Raji (cell line): ENCODE data around the gene NSUN6.

ENCODE experiments used
- POLR2A ChIP-seq: IDR thresholded peaks from 2 replicates; pipeline ENCODE4 v1.6.1; 2011; ENCODE audit warnings: low read depth, low read length, control low read depth; ENCODE audit not compliant: insufficient read depth

Gene NSUN6

DNA sequence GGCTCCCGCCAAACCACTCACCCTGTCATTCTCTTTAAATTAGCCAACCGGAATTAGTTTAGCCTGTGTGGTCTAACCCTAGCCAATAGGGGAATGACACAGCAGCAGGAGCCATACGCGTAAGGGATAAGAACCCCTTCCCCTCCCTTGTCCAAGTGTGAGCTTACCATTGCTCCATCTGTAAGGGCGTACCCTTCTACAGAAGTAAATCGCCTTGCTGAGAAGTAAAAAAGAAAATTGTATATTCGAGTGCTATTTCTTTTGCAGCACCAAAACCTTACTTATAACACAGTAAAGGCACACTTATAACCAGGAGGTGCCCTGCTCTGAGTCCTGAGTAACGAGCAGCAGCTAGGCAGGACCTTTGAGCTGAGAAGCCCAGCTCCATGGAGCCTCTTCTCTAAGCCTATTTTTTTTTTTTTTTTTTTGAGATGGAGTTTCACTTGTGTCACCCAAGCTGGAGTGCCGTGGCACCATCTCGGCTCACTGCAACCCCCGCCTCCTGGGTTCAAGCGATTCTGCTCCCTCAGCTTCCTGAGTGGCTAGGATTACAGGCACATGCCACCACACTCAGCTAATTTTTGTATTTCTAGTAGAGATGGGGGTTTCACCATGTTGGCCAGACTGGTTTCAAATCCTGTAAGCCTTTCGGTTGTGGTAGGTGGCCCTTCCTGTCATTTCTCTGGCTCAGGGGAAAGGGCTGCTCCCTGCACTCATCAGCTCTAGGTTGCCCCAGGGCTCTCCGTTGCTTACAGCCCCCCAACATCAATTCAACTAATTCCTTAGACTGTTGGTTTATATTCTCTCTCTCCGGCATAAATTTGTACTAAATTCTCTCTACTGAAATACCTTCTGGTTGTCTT lies 73.3 kb downstream of the NSUN6 start:
- TF ChIP-seq POLR2A: no peak

DNA sequence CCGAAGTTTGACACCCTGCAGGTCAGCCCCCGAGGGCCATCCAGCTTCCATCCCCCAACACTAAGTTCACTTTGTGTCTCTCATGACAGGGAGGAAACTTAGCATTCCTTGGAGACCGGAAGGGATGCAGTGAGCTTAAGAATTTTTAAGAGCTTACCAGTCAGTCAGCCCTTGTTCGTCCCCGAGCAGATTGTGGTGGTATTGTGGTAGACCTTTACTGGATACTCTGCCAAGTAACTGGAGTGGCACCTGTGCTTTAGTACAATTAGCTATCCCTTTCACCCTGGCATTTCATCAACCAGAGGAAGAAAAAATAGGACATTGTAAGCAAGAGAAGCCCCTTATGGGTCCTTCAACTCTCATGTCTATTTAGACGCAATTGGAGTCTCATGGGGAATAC lies 74.8 kb downstream of the NSUN6 start:
- no peak for TF ChIP-seq POLR2A

DNA sequence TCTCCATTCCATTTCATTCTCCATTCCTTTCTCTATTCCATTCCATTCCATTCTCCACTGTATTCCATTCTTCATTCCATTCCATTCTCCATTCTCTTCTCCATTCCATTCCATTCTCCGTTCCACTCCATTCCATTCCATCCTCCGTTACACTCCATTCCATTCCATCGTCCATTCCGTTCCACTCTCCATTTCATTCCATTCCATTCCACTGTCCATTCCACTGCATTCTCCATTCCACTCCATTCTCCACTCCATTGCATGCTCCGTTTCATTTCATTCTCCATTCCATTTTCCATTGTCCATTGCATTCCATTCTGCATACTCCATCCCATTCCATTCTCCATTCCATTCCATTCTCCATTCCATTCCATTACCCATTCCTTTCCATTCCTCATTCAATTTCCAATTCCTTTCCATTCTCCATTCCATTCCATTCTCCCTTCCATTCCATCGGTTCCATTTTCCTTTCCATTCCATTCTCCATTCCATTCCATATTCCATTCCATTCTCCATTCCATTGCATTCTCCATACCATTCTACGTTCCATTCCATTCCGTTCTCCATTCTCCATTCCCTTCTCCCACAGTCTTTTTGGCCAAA lies 78.3 kb downstream of the NSUN6 start:
- TF ChIP-seq POLR2A: no peak

DNA sequence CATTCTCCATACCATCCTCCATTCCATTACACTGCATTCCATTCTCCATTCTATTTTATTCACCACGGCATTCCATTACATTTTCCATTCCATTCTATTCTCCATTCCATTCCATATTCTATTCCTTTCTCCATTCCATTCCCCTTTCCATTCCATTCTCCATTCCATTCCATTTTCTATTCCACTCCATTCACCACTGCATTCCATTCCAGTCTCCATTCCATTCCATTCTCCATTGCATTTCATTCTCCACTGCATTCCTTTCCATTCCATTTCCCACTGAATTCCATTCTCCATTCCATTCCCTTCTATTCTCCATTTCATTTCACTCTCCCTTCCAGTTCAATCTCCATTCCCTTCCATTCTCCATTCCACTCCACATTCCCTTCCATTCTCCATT lies 79.6 kb downstream of the NSUN6 start:
- TF ChIP-seq POLR2A: no peak

DNA sequence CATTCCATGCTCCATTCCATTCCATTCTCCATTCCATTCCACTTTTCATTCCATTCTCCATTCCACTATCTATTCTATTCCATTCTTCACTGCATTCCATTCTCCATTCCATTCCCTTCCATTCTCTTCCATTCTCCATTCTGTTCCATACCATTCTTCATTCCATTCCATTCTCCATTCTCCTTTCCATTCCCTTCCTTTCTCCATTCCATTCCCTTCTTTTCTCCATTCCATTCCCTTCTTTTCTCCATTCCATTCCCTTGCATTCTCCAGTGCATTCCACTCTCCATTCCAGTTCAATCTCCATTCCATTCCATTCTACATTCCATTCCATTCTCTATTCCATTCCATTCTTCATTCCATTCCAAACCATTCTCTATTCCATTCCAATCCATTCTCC lies 80.3 kb downstream of the NSUN6 start:
- no peak for TF ChIP-seq POLR2A

DNA sequence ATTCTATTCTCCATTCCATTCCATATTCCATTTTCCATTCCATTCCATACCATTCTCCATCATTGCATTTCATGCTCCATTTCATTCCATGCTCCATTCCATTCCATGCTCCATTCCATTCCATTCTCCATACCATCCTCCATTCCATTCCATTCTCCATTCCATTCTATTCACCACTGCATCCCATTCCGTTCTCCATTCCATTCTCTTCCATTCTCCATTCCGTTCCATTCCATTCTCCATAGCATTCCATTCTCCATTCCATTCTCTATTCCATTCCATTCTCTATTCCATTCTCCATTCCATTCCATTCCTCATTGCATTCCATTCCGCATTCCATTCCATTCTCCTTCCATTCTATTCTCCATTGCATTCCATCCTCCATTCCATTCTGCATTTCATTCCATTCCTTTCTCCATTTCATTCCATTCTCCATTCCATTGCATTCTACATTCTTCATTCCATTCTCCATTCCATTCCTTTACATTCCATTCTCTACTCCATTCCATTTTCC lies 84.0 kb downstream of the NSUN6 start:
- no peak for TF ChIP-seq POLR2A

DNA sequence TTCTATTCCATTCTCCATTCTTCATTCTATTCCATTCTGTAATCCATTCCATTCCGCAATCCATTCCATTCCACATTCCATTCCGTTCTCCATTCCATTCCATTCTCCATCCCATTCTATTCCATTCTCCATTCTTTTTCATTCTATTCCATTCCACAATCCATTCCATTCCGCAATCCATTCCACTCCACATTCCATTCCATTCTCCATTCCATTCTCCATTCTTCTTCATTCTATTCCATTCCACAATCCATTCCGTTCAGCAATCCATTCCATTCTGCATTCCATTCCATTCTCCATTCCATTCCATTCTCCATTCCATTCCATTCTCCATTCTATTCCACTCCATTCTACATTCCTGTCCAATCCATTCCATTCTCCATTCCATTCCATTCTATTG lies 85.2 kb downstream of the NSUN6 start:
- no peak for TF ChIP-seq POLR2A

DNA sequence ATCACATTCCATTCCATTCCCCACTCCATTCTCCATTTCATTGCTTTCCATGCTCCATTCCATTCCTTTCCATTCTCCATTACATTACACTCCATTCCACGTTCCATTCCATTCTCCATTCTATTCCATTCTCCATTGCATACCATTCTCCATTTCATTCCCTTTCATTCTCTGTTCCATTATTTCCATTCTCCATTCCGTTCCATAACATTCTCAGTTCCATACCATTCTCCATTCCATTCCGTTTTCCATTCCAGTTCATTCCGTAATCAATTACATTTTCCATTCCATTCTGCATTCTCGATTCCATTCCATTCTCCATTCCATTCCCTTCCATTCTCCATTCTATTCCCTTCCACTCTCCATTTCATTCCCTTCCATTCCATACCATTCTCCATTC lies 86.4 kb downstream of the NSUN6 start:
- no peak for TF ChIP-seq POLR2A

DNA sequence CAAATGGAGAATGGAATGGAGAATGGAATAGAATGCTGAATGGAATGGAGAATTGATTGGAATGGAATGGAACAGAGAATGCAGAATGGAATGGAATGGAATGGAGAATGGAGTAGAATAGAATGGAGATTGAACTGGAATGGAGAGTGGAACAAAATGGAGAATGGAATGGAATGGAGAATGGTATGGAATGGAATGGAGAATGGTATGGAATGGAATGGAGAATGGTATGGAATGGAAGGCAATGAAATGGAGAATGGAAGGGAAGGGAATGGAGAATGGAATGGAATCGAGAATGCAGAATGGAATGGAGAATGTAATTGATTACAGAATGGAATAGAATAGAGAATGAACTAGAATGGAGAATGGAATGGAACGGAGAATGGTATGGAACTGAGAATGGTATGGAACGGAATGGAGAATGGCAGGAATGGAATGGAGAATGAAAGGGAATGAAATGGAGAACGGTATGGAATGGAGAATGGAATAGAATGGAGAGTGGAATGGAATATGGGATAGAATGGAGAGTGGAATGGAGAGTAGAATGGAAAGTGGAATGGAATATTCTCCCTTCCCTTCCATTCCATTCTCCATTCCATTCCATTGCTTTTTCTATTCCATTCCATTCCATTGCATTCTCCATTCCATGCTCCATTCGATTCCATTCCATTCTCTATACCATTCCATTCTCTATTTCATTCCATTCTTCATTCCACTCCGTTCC lies 88.2 kb downstream of the NSUN6 start:
- no peak for TF ChIP-seq POLR2A

DNA sequence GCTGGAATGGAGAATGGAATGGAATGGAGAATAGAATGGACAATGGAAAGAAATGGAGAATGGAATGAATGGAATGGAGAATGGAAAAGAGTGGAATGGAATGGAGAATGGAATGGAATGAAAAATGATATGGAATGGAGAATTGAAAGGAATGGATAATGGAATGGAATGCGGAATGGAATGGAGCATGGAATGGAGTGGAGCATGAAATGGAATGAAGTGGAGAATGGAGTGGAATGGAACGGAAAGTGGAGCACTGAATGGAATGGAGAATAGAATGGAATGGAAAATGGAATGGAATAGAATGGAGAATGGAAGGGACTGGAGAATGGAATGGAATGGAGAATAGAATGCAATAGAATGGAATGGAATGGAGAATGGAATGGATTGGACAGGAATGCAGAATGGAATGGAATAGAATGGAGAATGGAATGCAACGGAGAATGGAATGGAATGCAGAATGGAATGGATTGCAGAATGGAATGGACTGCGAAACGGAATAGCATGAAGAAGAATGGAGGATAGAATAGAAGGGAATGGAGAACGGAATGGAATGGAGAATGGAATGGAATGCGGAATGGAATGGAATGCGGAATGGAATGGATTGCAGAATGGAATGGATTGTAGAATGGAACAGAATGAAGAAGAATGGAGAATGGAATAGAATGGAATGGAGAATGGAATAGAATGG lies 89.4 kb downstream of the NSUN6 start:
- TF ChIP-seq POLR2A: no peak

DNA sequence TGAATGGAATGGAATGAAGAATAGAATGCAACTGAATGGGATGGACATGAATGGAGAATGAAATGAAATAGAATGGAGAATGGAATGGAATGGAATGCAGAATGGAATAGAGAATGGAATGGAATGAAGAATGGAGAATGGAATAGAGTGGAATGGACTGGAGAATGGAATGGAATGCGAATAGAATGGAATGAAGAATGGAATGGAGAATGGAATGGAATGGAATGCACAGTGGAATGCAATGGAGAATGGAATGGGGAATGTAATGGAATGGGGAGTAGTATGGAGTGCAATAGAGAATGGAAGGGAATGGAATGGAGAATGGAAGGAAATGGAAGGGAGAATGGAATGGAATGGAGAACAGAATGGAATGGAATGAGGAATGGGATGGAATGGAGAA lies 93.4 kb downstream of the NSUN6 start:
- no peak for TF ChIP-seq POLR2A

DNA sequence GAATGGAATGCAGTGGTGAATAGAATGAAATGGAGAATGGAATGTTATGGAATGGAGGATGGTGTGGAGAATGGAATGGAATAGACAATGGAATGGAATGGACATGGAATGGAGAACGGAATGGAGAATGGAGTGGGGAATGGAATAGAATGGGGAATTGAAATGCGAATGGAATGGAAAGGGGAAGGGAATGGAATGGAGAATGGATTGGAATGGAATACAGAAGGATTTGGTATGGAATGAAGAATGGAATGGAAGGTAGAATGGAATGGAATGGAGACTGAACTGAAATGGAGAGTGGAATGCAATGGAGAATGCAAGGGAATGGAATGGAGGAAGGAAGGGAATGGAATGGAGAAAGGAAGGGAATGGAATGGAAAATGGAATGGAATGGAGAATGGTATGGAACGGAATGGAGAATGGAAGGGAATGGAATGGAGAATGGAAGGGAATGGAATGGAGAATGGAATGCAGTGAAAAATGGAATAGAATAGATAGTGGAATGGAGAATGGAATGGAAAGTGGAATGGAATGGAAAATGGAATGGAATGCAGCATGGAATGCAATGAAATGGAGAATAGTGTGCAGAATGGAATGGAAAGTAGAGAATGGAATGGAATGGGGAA lies 94.8 kb downstream of the NSUN6 start:
- no peak for TF ChIP-seq POLR2A

DNA sequence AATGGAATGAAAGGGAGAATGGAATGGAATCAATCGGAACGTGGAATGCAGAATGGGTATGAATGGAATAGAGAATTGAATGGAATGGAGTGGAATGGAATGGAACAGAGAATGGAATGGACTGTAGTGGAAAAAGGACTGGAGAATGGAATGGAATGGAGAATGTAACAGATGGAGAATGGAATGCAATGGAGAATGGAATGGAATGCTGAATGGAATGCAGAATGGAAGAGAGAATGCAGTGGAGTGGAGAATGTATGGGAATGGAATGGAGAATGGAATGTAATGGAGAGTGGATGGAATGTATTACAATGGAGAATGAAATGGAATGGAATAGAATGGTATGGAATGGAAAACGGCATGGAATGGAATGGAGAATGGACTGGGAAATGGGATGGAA lies 96.9 kb downstream of the NSUN6 start:
- TF ChIP-seq POLR2A: no peak

DNA sequence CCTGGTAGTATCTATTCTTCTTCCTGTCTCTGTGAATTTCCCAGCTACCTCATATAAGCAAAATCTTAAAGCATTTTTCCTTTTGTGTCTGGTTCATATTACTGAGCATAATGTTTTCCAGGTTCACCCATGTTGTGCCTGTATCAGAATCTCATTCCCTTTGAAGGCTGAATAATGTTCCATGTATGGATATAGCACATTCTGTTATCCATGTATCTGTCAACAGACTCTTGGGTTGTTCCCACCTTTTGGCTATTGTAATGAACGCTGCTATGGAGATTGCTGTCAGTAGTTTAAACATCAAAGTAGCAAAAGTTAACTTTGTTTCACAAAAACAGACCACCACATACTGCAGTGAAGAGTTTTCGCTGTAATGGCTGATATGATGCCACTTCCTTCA lies 99.9 kb downstream of the NSUN6 start:
- no peak for TF ChIP-seq POLR2A

DNA sequence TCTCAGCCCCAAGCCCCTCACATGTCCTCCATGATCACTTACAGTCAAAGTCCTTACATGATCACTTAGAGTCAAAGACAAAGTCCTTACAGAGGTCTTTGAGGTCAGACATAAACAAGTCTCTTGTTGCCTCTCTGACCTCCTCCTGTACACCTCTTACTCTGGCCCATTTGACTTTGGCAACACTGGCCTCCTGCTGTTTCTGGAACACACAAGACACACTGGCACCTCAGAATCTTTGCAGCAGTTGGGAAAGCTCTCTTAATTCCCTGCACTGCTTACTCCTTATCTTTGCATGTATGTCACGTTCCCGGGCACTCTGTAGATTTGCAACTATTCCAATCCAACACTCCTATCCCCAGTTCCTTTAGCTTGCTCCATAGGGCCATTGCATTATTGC lies 102.3 kb downstream of the NSUN6 start:
- TF ChIP-seq POLR2A: no peak
